ENCODE data around the gene LOC128125822.
"Not testable (repeated sequence)": the region's sequence is repeated elsewhere in the genome, so short reads cannot be mapped to it uniquely, and the experiment has no call there.

LOC128125822 gene

GRCh38 chr6:63584125-63584514 lies 11.8 kb downstream of the LOC128125822 start:
- no peak for DNase-seq

GRCh38 chr6:63584566-63584965 lies 12.3 kb downstream of the LOC128125822 start:
- DNase-seq = no peak

GRCh38 chr6:63585652-63586051 lies 13.4 kb downstream of the LOC128125822 start:
- DNase-seq = not testable (repeated sequence)

- DNase-seq = no peak
Measured at GRCh38 chr6:63589952-63590411, 17.7 kb downstream of the LOC128125822 start.

GRCh38 chr6:63592886-63593285 lies 20.6 kb downstream of the LOC128125822 start:
- no peak for DNase-seq

GRCh38 chr6:63597141-63598048 lies 25.1 kb downstream of the LOC128125822 start:
- DNase-seq = peak; percentile 34

GRCh38 chr6:63598049-63599036 lies 26.1 kb downstream of the LOC128125822 start:
- peak; percentile 62 for DNase-seq

- no peak for DNase-seq
Measured at GRCh38 chr6:63599243-63599642, 27.0 kb downstream of the LOC128125822 start.

- DNase-seq = no peak
Measured at GRCh38 chr6:63600136-63600535, 27.9 kb downstream of the LOC128125822 start.

GRCh38 chr6:63609231-63609630 lies 37.0 kb downstream of the LOC128125822 start:
- no peak for DNase-seq

- DNase-seq = no peak
Measured at GRCh38 chr6:63610944-63611343, 38.7 kb downstream of the LOC128125822 start.

- DNase-seq = no peak
Measured at GRCh38 chr6:63611560-63611959, 39.3 kb downstream of the LOC128125822 start.

- no peak for DNase-seq
Measured at GRCh38 chr6:63615590-63615989, 43.3 kb downstream of the LOC128125822 start.
